ENCODE measurements around the gene URB1. TPM values are rescaled to one million over a fixed set of nuclear protein-coding genes. Genes with fewer than 3 reads are reported as not detected.

The URB1 gene
- total RNA-seq (2022; extraction: Qiagen RNA extraction) = 9.9 to 15.9 TPM (median 14.4 TPM) in 5 replicates

GRCh38 chr21:32392880-32393676, at the start of gene URB1:
TSS of gene URB1 (minus strand) at chr21:32393012. CDS start at chr21:32392910, 102 bp downstream.

GRCh38 chr21:32412162-32413014, 19.6 kb upstream of the URB1 start, which contains the start of gene EVA1C:
TSS of gene EVA1C (plus strand) at chr21:32412706. CDS start at chr21:32412854, 148 bp downstream.

GRCh38 chr21:32298658-32299081, 94.1 kb downstream of the URB1 start, which contains the start of gene MRAP:
TSS of gene MRAP (plus strand) at chr21:32298855. CDS start at chr21:32298972, 117 bp downstream.

GRCh38 chr21:32278518-32279376, 114.1 kb downstream of the URB1 start, which contains the start of gene MIS18A:
TSS of gene MIS18A (minus strand) at chr21:32279049. CDS start at chr21:32279014, 35 bp downstream.

Other genes starting within 250 kb of the URB1 start
- 13.3 to 15.0 TPM (median 14.7 TPM) in 5 replicates for gene MIS18A, start 114.0 kb downstream of the URB1 start, total RNA-seq (2022; extraction: Qiagen RNA extraction)
- gene MRAP, start 94.2 kb downstream of the URB1 start, total RNA-seq (2022; extraction: Qiagen RNA extraction) = not detected in 5 replicates
- 53.6 to 63.2 TPM (median 58.1 TPM) in 5 replicates for gene EVA1C, start 19.7 kb upstream of the URB1 start, total RNA-seq (2022; extraction: Qiagen RNA extraction)
- 0.37 to 0.75 TPM (median 0.59 TPM) in 5 replicates for gene TCP10L, start 192.5 kb upstream of the URB1 start, total RNA-seq (2022; extraction: Qiagen RNA extraction)
- gene CFAP298, start 219.4 kb upstream of the URB1 start, total RNA-seq (2022; extraction: Qiagen RNA extraction) = 27.0 to 30.8 TPM (median 28.8 TPM) in 5 replicates

All from A549 treated with dexamethasone at 1 μM for 4 hours (cell line).